Activated CD4-positive, CD25-positive, alpha-beta regulatory T cell treated with anti-CD3 and anti-CD28 coated beads, Interleukin-2, amount 50 U/mL, for 72 hours (primary cell): ENCODE data around the gene SRSF10.
"Not testable (repeated sequence)": the region's sequence is repeated elsewhere in the genome, so short reads cannot be mapped to it uniquely, and the experiment has no call there.

ENCODE experiments used
- DNase-seq: peaks from one replicate; pipeline ENCODE4 v3.0.0; 2021

Gene SRSF10

DNA sequence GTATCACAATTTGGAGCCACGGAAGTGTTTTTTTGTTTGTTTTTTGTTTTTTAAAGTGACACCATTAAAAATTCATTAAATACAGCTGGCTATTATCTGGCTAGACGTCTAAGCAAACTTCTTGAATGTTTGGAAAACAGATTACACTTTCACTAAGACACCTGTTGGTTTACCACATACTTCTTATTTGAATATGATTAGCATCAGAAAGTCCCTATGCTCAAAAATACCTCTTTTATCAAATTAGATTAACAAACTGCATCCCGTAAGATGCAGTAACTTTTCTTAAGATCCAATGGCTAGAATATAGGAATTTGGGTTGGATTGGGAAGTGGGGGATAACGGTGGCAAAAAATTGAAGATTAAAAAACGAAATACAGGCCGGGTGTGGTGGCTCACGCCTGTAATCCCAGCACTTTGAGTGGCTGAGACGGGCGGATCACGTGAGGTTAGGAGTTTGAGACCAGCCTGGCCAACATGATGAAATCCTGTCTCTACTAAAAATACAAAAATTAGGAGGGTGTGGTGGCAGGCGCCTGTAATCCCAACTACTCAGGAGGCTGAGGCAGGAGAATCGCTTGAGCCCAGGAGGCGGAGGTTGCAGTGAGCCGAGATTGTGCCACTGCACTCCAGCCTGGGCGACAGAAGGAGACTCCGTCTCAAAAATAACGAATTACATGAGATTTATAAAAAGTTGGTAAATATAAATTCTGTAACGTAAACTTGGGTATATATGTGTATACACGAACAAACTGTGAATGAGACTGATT, 21.9 kb downstream of the SRSF10 start:
- DNase-seq: not testable (repeated sequence)

DNA sequence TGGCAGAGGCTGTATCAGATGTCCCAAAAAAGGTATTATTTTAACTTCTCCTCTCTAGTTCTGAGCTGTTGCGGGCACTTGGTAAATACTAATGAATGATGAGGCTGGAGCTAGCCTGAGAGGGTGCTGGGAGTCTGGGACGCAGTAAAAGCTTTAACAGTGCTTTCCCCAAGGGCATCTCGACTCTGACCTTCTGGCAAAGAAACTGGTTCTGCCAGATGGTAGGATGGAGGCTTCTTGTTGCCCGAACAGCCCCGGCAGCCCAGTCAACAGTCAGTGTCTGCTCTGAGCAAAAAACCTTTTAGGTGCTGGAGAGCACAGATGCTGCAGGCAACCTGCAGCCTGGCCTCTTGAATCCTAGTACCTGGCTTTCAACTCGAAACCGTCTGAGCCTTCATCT, 23.0 kb downstream of the SRSF10 start:
- DNase-seq: no peak

DNA sequence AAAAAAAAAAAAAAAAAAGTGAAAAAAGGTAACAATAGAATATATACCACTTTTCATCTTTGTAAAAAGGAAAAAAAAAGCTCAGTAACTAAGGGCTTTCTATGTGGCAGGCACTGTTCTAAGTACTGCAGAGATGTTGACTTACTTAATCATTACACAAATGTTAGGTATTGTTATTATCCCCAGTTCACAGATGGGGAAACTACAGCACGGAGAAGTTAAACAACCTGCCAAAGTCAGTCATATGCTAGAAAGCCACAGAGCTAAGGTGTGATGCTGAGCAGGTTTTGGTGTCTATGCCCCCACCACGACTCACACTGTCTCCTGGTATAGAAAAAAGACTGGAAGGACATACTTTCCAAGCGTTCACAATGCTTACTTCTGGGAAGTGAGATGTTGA, 27.1 kb downstream of the SRSF10 start:
- no peak for DNase-seq

GRCh38 chr1:23947366-23947765, 32.8 kb downstream of the SRSF10 start:
- DNase-seq: no peak

DNA sequence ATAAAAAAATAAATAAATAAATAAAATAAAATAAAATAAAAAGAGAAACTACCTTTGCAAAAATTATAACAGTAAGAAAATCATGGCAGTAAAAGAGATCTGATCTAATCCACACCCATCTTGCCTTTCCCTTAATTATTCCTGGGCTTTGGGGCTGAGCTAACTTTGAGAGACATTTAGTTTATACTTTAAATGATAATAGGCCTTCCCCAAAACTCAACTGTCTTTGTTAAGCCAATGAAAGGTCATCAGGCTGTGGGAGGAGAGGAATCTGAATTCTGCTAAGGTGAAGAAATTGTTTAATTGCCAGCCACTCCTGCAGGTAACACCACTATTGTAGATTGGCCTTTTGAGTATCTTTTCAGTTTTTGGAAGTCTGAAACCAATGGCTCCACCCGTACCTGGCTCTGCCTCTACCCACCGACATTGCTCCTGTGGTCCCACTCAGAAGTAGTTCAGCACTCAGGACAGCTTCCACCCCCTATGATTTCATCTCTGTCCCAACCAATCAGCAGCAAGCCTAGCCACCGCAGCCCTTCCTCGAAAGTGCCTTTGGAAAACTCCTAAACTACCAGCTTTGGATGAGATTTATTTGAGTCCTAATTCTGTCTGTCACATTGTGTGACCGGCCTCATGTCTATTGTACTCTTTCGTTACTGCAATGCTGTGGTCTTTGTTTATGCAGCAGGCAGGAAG, 43.5 kb downstream of the SRSF10 start:
- DNase-seq: no peak

DNA sequence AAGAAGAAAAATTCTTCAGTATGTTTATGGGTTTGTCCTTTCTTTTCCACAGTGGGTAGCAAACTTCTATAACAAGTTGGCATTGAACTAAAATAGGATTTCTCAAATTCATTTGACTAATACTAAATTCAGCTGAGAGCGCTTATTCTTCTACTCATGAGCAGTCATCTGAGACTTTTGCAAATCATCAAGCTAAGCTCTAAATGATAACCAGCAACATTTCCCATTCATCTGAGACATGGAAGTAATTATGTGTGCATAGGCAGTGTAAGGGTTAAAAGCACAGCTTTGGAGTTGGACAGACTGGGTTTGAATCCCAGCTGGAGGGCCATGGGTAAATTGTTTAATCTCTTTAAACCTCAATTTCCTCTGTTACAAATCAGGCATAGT, 48.6 kb downstream of the SRSF10 start:
- DNase-seq: no peak

- no peak for DNase-seq
Observed at GRCh38 chr1:23930861-23931490, 49.2 kb downstream of the SRSF10 start.

- no peak for DNase-seq
Observed at GRCh38 chr1:23930270-23930669, 49.9 kb downstream of the SRSF10 start.

- DNase-seq: no peak
Observed at GRCh38 chr1:23928789-23929188, 51.3 kb downstream of the SRSF10 start.

DNA sequence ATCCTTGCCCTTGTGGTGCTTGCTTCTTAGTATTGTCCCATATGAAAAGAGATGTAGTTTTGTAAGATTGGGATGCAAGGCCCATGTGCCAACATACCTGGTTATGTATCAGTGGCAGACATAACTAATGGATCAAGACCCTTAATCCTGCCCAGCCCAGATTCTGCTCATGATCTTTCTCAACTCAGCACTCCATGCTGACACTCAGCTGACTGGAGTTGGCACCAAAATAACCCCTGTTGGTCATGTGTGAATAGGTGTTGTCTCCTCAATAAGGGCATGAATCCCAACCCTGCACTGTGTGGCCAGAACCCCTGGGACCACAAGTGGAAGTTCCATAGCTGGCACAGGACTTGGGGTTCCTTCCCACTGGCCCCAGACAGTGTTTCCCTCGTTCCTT, 53.0 kb downstream of the SRSF10 start:
- DNase-seq: no peak

- no peak for DNase-seq
Observed at GRCh38 chr1:23925279-23925678, 54.8 kb downstream of the SRSF10 start.

- DNase-seq: no peak
Observed at GRCh38 chr1:23924601-23925000, 55.5 kb downstream of the SRSF10 start.

- no peak for DNase-seq
Observed at GRCh38 chr1:23923592-23924499, 56.3 kb downstream of the SRSF10 start.

- no peak for DNase-seq
Observed at GRCh38 chr1:23922321-23922943, 57.7 kb downstream of the SRSF10 start.

GRCh38 chr1:23916209-23917131, 63.7 kb downstream of the SRSF10 start:
- no peak for DNase-seq

GRCh38 chr1:23915466-23915865, 64.7 kb downstream of the SRSF10 start:
- DNase-seq: no peak

GRCh38 chr1:23914921-23915320, 65.2 kb downstream of the SRSF10 start:
- no peak for DNase-seq
